HPDE6-E6E7 (cell line): Measurements from ENCODE around the gene SPANXD.
"Not testable (repeated sequence)": the region's sequence is repeated elsewhere in the genome, so short reads cannot be mapped to it uniquely, and the experiment has no call there.

ENCODE experiments used
- DNase-seq: peaks from one replicate; pipeline ENCODE4 v3.0.0; 2011; ENCODE audit warnings: missing footprints; ENCODE audit errors: extremely low spot score

Gene SPANXD

DNA sequence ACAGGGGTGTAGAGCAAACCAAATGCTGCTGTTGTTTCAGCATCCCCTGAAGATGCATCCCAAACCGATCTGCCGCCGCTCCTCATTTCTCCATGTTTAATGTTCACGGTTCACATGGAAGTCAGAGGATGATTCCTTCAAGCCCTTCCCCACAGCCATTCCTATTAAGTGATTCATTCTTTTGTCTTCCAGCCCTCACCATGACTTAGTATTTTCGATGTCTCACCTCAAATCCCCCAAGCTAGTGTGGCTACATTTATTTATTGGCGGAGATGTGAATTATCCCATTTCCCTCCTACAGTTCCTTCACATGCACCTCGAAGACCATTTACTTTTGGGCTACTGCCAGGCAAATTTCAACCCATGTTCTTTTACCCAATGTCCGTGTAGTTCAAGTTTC lies at the start of gene SPANXD:
SPANXD (minus strand) TSS at position 101 of the 400 bp plus-strand sequence. CDS start 334 bp downstream, outside the sequence.
- not testable (repeated sequence) for DNase-seq

DNA sequence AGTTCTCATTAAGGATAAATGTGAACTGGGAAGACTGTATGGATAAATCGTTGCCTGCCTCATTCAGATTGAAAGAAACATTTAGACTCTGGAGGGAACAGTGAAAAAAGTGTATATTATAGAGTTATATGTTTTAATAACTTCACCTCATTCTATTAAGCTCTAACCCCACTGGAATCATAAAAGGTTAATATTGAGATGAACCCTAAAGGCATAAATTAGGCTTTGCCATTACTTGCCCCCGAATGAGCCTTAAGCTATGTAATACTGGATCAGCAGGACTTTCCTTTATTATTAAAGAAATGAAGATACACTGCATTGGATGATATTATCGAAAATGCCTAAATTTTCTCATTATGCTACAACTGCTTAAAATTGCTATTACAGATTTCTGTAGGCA lies 44.1 kb upstream of the SPANXD start:
- DNase-seq = no peak

DNA sequence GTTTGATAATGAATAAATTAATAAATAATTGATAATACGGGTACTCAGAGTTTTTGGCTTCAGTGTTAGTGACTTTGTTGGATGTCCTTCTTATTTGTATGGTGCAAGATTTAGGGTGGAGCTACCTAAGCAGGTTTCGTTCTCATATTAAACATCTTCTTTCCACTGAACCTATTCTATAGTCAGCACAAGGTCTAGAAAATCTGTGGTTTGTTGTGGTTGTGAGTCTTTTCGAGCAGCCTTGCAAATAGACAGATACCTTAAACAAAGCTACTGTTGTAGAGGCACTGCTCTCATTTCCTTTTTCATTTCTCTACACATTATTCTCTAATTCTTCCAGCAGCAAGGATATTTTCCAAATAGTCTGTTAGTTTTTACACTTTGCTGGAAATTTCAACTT lies 38.1 kb upstream of the SPANXD start:
- DNase-seq = no peak

DNA sequence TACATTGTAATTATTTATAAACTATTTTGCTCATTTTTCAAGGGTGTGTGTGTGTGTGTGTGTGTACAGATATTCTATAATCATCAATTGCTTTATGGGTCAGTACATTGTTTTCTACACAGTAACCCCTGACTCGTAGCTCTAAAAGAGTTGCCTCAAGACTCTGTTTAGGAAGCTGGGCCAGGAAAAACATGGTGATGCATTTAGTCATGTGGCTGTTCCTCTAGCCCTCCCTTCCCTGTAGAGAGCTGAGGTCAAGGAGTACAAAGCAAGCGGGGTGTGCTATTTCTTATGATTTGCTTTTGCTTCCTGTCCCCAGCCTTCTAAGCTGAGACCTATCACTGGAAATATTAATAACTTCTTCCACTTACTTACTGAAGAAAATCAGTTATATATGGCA lies 34.8 kb upstream of the SPANXD start:
- DNase-seq = no peak

- DNase-seq = no peak
Measured at GRCh38 chrX:141732031-141732430, 33.5 kb upstream of the SPANXD start.

DNA sequence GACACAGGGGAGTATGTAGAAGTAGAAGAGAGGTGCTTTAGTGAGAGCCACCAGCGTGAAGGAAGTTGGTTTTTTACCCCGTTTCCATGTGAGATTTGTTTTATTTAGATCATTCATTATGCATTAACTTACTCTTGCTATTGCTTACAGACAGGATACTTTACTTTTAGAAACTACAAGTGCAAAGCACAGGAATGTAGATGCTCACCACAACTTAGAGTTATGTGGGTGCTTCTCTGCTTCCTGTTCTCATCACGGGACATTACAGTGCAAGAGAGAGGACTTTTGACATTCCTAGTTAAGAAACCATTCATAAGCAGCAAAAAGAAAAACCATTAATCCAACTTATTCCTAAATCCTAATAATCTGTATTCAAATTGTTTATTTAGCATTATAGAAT lies 25.6 kb upstream of the SPANXD start:
- no peak for DNase-seq

DNA sequence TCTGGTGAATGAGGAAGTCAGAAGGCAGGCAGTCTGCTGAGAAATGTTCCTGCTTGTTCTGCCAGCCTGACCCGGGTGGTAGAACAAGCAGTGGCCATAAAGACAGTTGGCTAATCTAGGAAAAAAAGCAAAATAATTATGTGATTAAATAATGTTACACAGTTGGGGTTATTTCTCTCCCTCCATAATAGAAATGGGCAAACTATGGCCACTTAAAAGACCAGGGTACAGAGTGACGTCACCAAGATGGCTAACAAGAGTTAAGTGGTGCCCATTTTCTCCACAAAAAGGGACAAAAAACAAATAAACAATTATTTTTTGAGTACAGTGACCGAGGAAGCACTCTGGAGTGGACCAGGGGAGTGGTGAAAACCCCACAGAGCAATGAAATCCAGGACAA lies 16.1 kb upstream of the SPANXD start:
- DNase-seq = no peak

GRCh38 chrX:141701072-141701471 lies 2.5 kb upstream of the SPANXD start:
- no peak for DNase-seq

DNA sequence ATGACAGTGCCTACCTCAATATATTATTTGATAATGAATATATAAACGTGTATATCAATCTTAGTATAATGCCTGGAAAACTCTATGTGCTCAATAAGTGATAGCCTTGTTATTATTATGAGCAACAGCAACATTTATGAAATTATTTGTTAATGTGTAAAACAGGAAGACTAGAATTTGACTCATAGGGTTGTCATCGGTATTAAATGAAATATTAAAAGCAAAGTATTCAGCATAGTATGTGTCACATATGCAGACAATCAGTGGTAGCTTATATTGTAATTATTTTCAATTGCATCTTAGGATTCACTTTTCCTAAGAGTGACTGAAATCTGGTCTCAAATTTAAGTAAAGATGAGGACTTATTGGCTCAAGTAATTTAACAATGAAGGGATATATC lies 24.6 kb downstream of the SPANXD start:
- DNase-seq = no peak

GRCh38 chrX:141669689-141670088 lies 28.9 kb downstream of the SPANXD start:
- no peak for DNase-seq

- DNase-seq = no peak
Measured at GRCh38 chrX:141668371-141668770, 30.2 kb downstream of the SPANXD start.

DNA sequence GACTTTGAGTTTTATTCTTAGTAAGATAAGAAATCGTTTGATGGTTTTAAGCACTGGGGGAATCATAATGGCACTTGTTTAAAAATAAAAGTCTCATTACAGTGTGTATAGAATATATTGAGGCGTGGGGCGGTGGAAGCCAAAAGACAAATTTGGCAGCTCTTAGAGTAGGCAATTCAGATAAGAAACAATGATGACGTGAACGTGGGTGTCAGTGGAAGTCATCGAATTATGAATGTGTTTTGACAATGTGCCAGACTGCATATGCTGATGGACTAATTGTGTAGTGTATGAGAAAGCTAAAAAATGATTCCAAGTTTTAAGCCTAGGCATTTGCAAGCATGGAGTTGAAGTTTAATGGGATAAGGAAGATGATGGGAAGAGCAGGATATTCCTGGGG lies 35.8 kb downstream of the SPANXD start:
- no peak for DNase-seq

- DNase-seq = no peak
Measured at GRCh38 chrX:141652286-141652685, 46.3 kb downstream of the SPANXD start.
